Aorta (tissue), 5 donors: ENCODE results near the gene PTPN13. TPM values are rescaled to one million over a fixed set of nuclear protein-coding genes. Genes with fewer than 3 reads are reported as not detected.

Experiments used
- ATAC-seq: fragments of 200-7000 bp; cut with Tn5 transposase; one replicate; pipeline ENCODE4 v1.9.1; 2022; ENCODE audit warnings: moderate library complexity; ENCODE audit not compliant: low FRiP score
- DNase-seq, 2 donors: peaks; one replicate each; pipeline ENCODE4 v3.0.0-alpha.2; 2020
- H3K27ac ChIP-seq, 2 donors: one replicate each; pipeline ENCODE4 v1.5.1; 2013; ENCODE audit warnings: low read length in 2 of 2, mild to moderate bottlenecking in 2 of 2, moderate library complexity in 2 of 2, control low read depth in 1 of 2, inconsistent platforms in 1 of 2, low read depth in 1 of 2
- H3K27me3 ChIP-seq, 2 donors: one replicate each; pipeline ENCODE4 v1.6.1; 2013; ENCODE audit warnings: control low read depth in 1 of 2, low read length in 1 of 2, mild to moderate bottlenecking in 1 of 2, moderate library complexity in 1 of 2; ENCODE audit not compliant: insufficient read depth in 2 of 2, control insufficient read depth in 1 of 2
- H3K36me3 ChIP-seq, 2 donors: one replicate each; pipeline ENCODE4 v1.6.1; 2013; ENCODE audit warnings: control low read depth in 1 of 2, low read length in 1 of 2, mild to moderate bottlenecking in 1 of 2; ENCODE audit not compliant: insufficient read depth in 2 of 2, control insufficient read depth in 1 of 2
- H3K4me1 ChIP-seq, 2 donors: one replicate each; pipeline ENCODE4 v1.6.1; 2013; ENCODE audit warnings: low read length in 2 of 2, control low read depth in 1 of 2, mild to moderate bottlenecking in 1 of 2, moderate library complexity in 1 of 2; ENCODE audit not compliant: insufficient read depth in 2 of 2, control insufficient read depth in 1 of 2
- H3K4me3 ChIP-seq, 2 donors: one replicate each; pipeline ENCODE4 v1.5.1; 2013; ENCODE audit warnings: low read length in 2 of 2, control low read depth in 1 of 2, mild to moderate bottlenecking in 1 of 2
- H3K9me3 ChIP-seq: one replicate; pipeline ENCODE4 v1.6.1; 2013; ENCODE audit warnings: mild to moderate bottlenecking, low read length; ENCODE audit not compliant: control insufficient read depth
- WGBS, 2 donors: extraction: QIAGEN DNeasy Blood & Tissue Kit; methylation state at CpG; one replicate each; pipeline ENCODE4 v1.1.7; 2013; 5-methylcytosine and 5-hydroxymethylcytosine counted together
- intact Hi-C, 2 donors: fragments of 100-400 bp; cut with DNase I; formaldehyde crosslinking; loops; one replicate each; pipeline versions ENCODE4 v1.14.2 to v1.15.0; 2022
- polyA plus RNA-seq, 2 donors: library from polyadenylated mRNA; stranded (reverse); fragments of 200-250 nt; gene quantifications; one replicate each; pipeline ENCODE4 v1.2.3, GENCODE V29; 2013
- total RNA-seq, 2 donors: library from RNA; stranded (reverse); fragmentation: NEBNext Ultra II Directional; extraction: Animal tissue kit (Norgen Biotek cat#: 25700); gene quantifications; one replicate each; pipeline ENCODE4 v1.2.1, GENCODE V29; 2021
- donor health status: healthy with polysubstance abuse.
- donor health status: Bipolar disorder and iron deficiency.
- donor health status: DM: no; HTN: no; CAD: no.
- donor health status: DM: no; HTN: no; CAD: no.
- donor health status: DM: yes; HTN: yes; CAD: no.

PTPN13 gene
- total and polyA plus RNA-seq, 4 donors: 1.4 to 30.1 (median 11.4) TPM

GRCh38 chr4:86621435-86621834 lies 27.3 kb downstream of the PTPN13 start:
- Histone ChIP-seq H3K27ac (no peak overlapping the region), H3K9me3 (peaks cover 1% of the 10 kb centered on the region), H3K36me3 (no peaks in the 10 kb centered on the region), H3K27me3 (no peaks in the 10 kb centered on the region), H3K4me1 (no peaks in the 10 kb centered on the region), H3K4me3 (no peak overlapping the region)
- DNase-seq (no peak), ATAC-seq (no peak)
- WGBS, 2 donors: 51 to 53% methylated on average over 1 of the region's 1 CpG
- intact Hi-C loops: no loop called here

- no peak for ATAC-seq
- Histone ChIP-seq H3K27me3 (no peaks in the 10 kb centered on the region), H3K36me3 (no peaks in the 10 kb centered on the region), H3K4me3 (no peak overlapping the region), H3K9me3 (no peaks in the 10 kb centered on the region), H3K4me1 (no peaks in the 10 kb centered on the region), H3K27ac (no peak overlapping the region)
- intact Hi-C loops: no loop called here
- no peak for DNase-seq
These were observed 32.0 kb downstream of the PTPN13 start for GRCh38 chr4:86626066-86626465.

GRCh38 chr4:86627462-86628135 lies 33.5 kb downstream of the PTPN13 start:
- Histone ChIP-seq H3K27me3 (no peaks in the 10 kb centered on the region), H3K36me3 (no peaks in the 10 kb centered on the region), H3K4me1 (no peaks in the 10 kb centered on the region), H3K9me3 (no peaks in the 10 kb centered on the region), H3K4me3 (no peak overlapping the region), H3K27ac (no peak overlapping the region)
- ATAC-seq: no peak
- no peak for DNase-seq
- intact Hi-C loops: no loop called here

- DNase-seq (no peak), ATAC-seq (no peak)
- Histone ChIP-seq H3K4me3 (no peak overlapping the region), H3K36me3 (no peaks in the 10 kb centered on the region), H3K9me3 (peaks cover 1% of the 10 kb centered on the region), H3K4me1 (no peaks in the 10 kb centered on the region), H3K27me3 (no peaks in the 10 kb centered on the region), H3K27ac (no peak overlapping the region)
- intact Hi-C loops: no loop called here
- 97 to 98% methylated on average over 1 of the region's 1 CpG for WGBS, 2 donors
These were observed 36.5 kb downstream of the PTPN13 start for GRCh38 chr4:86630629-86631028.

- DNase-seq (no peak), ATAC-seq (no peak)
- H3K27ac ChIP-seq: no peak overlapping the region
- no peak overlapping the region for H3K4me3 ChIP-seq
- peaks cover 1% of the 10 kb centered on the region for H3K9me3 ChIP-seq
- H3K27me3 ChIP-seq: no peaks in the 10 kb centered on the region
- intact Hi-C loops: no loop called here
- no peaks in the 10 kb centered on the region for H3K4me1 ChIP-seq
- peaks cover 0 to 4% of the 10 kb centered on the region in 2 donors for H3K36me3 ChIP-seq
- 69 to 70% methylated on average over 1 of the region's 1 CpG for WGBS, 2 donors
These were observed 37.1 kb downstream of the PTPN13 start for GRCh38 chr4:86631166-86631565.

GRCh38 chr4:86633854-86634253 lies 39.7 kb downstream of the PTPN13 start:
- intact Hi-C loops: no loop called here
- Histone ChIP-seq H3K27me3 (no peaks in the 10 kb centered on the region), H3K36me3 (peaks cover 0 to 7% of the 10 kb centered on the region in 2 donors)

GRCh38 chr4:86640469-86640868 lies 46.4 kb downstream of the PTPN13 start:
- H3K9me3 ChIP-seq: no peaks in the 10 kb centered on the region
- intact Hi-C loops: no loop called here
- H3K4me3 ChIP-seq: no peak overlapping the region
- no peak overlapping the region for H3K27ac ChIP-seq
- no peaks in the 10 kb centered on the region for H3K27me3 ChIP-seq
- H3K36me3 ChIP-seq: peaks cover 0 to 7% of the 10 kb centered on the region in 2 donors
- DNase-seq (no peak), ATAC-seq (no peak)
- whole genome bisulfite sequencing, 2 donors: 70 to 74% methylated on average over 1 of the region's 1 CpG
- H3K4me1 ChIP-seq: no peaks in the 10 kb centered on the region

More at GRCh38 chr4:86633854-86634253, 39.7 kb downstream of the PTPN13 start:
- no peaks in the 10 kb centered on the region for H3K4me1 ChIP-seq
- no peak for ATAC-seq
- WGBS, 2 donors: 67 to 72% methylated on average over 2 of the region's 2 CpGs
- peaks cover 1% of the 10 kb centered on the region for H3K9me3 ChIP-seq
- H3K27ac ChIP-seq: no peak overlapping the region
- H3K4me3 ChIP-seq: no peak overlapping the region
- no peak for DNase-seq

- H3K27ac ChIP-seq: no peak overlapping the region
- H3K36me3 ChIP-seq: no peaks in the 10 kb centered on the region
- H3K27me3 ChIP-seq: no peaks in the 10 kb centered on the region
- DNase-seq: no peak
- no peaks in the 10 kb centered on the region for H3K4me1 ChIP-seq
- no peak overlapping the region for H3K4me3 ChIP-seq
- ATAC-seq: no peak
- no peaks in the 10 kb centered on the region for H3K9me3 ChIP-seq
- intact Hi-C loops: no loop called here
- WGBS, 2 donors: 87 to 88% methylated on average over 3 of the region's 3 CpGs
These were observed 47.5 kb downstream of the PTPN13 start for GRCh38 chr4:86641516-86642090.

- Histone ChIP-seq H3K27me3 (no peaks in the 10 kb centered on the region), H3K27ac (no peak overlapping the region), H3K36me3 (no peaks in the 10 kb centered on the region), H3K9me3 (peaks cover under 1% of the 10 kb centered on the region), H3K4me1 (no peaks in the 10 kb centered on the region), H3K4me3 (no peak overlapping the region)
- no peak for ATAC-seq
- no peak for DNase-seq
- WGBS, 2 donors: 87 to 94% methylated on average over 8 of the region's 8 CpGs
- intact Hi-C loops: no loop called here
These were observed 50.8 kb downstream of the PTPN13 start for GRCh38 chr4:86644892-86645291.
